Neutrophil (primary cell): ENCODE results near the gene TSPAN32.

ENCODE experiments used
- H3K27ac ChIP-seq: fragments of 200-600 bp; sonication (generic); 2 replicates; pipeline ENCODE4 v1.5.1; 2016; ENCODE audit warnings: mild to moderate bottlenecking, moderate library complexity
- H3K27me3 ChIP-seq: fragments of 200-600 bp; sonication (generic); 2 replicates; pipeline ENCODE4 v1.6.0; 2016; ENCODE audit warnings: mild to moderate bottlenecking
- H3K36me3 ChIP-seq: fragments of 200-600 bp; sonication (generic); 2 replicates; pipeline ENCODE4 v1.5.1; 2017
- H3K4me1 ChIP-seq, 2 experiments: fragments of 200-600 bp in 1 of 2; sonication (generic) in 1 of 2; 1 replicate in 1 of 2; 2 replicates in 1 of 2; pipeline versions ENCODE4 v1.5.1 to v1.6.1; 2013 to 2016; ENCODE audit warnings: low read depth in 1 of 2, low read length in 1 of 2, mild to moderate bottlenecking in 1 of 2, moderate library complexity in 1 of 2; ENCODE audit not compliant: control insufficient read depth in 1 of 2, insufficient read depth in 1 of 2
- H3K4me3 ChIP-seq, 2 experiments: fragments of 200-600 bp in 1 of 2; sonication (generic) in 1 of 2; 1 replicate in 1 of 2; 2 replicates in 1 of 2; pipeline ENCODE4 v1.5.1; 2013 to 2016; ENCODE audit warnings: low read depth in 1 of 2, low read length in 1 of 2, mild to moderate bottlenecking in 1 of 2, moderate library complexity in 1 of 2
- H3K9me3 ChIP-seq: fragments of 200-600 bp; sonication (generic); 2 replicates; pipeline ENCODE4 v1.5.1; 2016
- TF ChIP-seq, protein P1 (sequence below): fragments of 200-600 bp; sonication (generic); IDR thresholded peaks from 2 replicates; pipeline ENCODE4 v1.5.1; 2016; ENCODE audit warnings: antibody characterized with exemption

The TSPAN32 gene

DNA sequence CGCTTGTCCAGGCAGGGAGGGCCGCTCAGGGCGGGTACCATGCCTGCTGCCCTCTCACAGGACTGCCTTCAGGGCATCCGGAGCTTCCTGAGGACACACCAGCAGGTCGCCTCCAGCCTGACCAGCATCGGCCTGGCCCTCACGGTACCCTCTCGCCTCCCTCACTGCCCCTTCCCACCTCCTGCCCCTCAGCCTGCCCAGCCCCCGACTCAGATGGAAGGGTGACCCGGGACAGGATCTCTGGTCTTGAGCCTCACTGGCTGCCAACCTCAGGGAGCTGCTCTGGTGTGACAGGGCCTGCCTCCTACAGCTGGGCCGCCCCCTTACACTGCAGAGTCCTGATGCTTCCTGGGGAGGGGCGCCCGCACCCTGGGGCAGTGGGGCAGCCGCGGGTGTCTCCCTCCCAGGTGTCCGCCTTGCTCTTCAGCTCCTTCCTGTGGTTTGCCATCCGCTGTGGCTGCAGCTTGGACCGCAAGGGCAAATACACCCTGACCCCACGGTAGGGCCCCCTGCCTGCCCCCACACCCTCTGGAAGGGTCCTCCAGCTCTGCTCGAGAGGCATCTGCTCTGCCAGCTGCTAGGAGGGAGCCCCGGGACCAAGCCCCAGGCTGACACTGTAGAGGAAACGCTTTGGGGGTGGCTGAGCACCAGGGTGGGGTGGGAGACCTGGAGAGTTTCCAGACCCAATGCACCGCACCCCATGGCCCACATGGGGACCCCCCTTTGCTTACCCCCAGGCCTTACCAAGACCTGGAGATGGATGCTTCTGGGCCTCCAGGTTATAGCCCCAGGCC, 14.6 kb downstream of the TSPAN32 start:
- no peaks in the 10 kb centered on the region for H3K9me3 ChIP-seq
- H3K4me3 ChIP-seq: no peak overlapping the region
- no peak overlapping the region for H3K27ac ChIP-seq
- H3K4me1 ChIP-seq: no peaks in the 10 kb centered on the region
- H3K36me3 ChIP-seq: peaks cover 41% of the 10 kb centered on the region
- TF ChIP-seq, protein P1, sequence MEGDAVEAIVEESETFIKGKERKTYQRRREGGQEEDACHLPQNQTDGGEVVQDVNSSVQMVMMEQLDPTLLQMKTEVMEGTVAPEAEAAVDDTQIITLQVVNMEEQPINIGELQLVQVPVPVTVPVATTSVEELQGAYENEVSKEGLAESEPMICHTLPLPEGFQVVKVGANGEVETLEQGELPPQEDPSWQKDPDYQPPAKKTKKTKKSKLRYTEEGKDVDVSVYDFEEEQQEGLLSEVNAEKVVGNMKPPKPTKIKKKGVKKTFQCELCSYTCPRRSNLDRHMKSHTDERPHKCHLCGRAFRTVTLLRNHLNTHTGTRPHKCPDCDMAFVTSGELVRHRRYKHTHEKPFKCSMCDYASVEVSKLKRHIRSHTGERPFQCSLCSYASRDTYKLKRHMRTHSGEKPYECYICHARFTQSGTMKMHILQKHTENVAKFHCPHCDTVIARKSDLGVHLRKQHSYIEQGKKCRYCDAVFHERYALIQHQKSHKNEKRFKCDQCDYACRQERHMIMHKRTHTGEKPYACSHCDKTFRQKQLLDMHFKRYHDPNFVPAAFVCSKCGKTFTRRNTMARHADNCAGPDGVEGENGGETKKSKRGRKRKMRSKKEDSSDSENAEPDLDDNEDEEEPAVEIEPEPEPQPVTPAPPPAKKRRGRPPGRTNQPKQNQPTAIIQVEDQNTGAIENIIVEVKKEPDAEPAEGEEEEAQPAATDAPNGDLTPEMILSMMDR: no peak
- peaks cover 9% of the 10 kb centered on the region for H3K27me3 ChIP-seq

DNA sequence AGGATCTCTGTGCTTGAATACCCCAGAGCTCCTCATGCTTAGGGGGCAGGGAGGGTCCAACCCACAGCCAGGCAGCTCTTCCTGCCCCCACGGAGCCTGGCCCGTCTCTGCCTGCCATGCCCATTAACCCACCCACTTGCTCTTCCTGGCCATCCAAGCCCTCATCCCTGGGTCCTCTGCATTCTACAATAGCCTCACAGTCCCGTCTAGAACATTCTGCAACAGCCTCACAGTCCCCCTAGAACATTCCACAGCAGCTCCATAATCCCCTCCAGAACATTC, 15.1 kb downstream of the TSPAN32 start:
- Histone ChIP-seq H3K4me1 (no peaks in the 10 kb centered on the region), H3K27ac (no peak overlapping the region), H3K27me3 (peaks cover 15% of the 10 kb centered on the region), H3K36me3 (peaks cover 41% of the 10 kb centered on the region), H3K9me3 (no peaks in the 10 kb centered on the region), H3K4me3 (no peak overlapping the region)
- TF ChIP-seq, protein P1: no peak

DNA sequence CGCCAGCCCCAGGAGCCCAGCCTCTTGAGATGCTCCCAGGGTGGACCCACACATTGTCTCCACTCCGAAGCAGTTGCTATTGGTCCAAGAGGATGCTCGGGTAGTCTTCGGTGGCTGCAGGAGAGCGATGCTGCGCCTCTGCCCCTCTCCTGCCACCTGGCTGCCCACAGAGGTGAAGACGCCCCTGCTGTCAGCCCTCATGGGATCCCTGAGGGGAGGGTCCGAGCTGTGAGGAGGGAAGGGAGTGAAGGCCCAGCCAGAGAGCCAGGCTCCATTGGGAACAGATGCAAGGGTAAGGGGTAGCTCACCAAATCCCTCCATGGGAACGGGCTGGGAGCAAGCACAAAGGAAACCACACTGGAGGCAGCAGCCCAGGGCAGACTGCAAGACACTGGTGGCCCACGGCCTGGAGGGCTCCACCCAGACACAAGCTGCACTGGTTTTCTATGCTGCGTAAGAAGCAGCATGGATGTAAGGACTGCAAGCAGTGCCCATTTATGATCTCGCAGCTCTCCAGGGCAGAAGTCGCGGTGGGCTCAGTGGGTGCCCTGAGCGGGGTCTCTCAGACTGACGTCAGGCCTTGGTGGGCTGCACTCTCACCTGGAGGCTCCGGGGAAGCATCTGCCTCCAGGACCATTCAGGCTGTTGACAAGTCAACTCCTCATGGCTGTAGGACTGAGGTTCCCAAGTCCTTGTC, 15.7 kb downstream of the TSPAN32 start:
- TF ChIP-seq, protein P1: no peak
- Histone ChIP-seq H3K4me1 (no peaks in the 10 kb centered on the region), H3K9me3 (no peaks in the 10 kb centered on the region), H3K36me3 (peaks cover 41% of the 10 kb centered on the region), H3K27me3 (peaks cover 16% of the 10 kb centered on the region), H3K4me3 (no peak overlapping the region), H3K27ac (no peak overlapping the region)

DNA sequence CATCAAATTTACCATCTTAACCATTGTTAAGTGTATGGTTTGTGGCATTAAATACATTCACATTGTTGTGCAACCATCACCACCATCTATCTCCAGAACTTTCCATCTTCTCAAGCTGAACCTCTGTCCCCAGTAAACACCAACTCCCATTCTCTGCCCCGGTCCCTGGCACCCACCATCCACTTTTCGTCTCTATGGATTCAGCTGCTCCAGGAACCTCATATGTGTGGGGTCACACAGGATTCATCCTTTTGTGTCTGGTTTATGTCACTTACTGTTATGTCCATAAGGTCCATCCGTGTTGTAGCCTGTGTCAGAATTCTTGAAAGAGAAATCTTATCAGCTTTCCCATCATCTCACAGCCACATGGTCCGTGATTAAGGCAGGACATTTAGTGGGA, 16.3 kb downstream of the TSPAN32 start:
- Histone ChIP-seq H3K27me3 (peaks cover 16% of the 10 kb centered on the region), H3K27ac (no peak overlapping the region), H3K9me3 (no peaks in the 10 kb centered on the region), H3K4me3 (no peak overlapping the region), H3K4me1 (no peaks in the 10 kb centered on the region), H3K36me3 (peaks cover 41% of the 10 kb centered on the region)
- TF ChIP-seq, protein P1: no peak

DNA sequence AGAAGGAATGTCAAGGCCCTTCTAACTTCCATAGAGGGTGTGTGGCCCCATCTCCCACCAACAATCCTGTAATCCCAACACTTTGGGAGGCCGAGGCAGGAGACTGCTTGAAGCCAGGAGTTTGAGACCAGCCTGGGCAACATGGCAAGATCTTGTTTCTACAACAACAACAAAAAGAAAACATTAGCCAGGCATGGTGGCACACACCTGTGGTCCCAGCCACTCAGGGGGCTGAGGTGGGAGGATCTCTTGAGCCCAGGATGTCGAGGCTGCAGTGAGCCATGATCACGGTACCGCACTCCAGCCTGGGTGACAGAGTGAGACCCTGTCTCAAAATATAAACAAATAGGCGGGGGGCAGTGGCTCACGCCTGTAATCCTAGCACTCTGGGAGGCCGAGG, 16.9 kb downstream of the TSPAN32 start:
- Histone ChIP-seq H3K27ac (no peak overlapping the region), H3K36me3 (peaks cover 38% of the 10 kb centered on the region), H3K4me3 (no peak overlapping the region), H3K9me3 (no peaks in the 10 kb centered on the region), H3K4me1 (no peaks in the 10 kb centered on the region), H3K27me3 (peaks cover 16% of the 10 kb centered on the region)
- TF ChIP-seq, protein P1: no peak
